Peyer's patch (tissue), 4 donors: Measurements from ENCODE around the gene P3H4. TPM values are rescaled to one million over a fixed set of nuclear protein-coding genes. Genes with fewer than 3 reads are reported as not detected.
A peak's percentile ranks its signal among the peaks of the same experiment; 100 is the strongest.

Experiments
- DNase-seq, 3 donors: peaks; one replicate each; pipeline ENCODE4 v3.0.0-alpha.2; 2017 to 2019
- H3K27ac ChIP-seq, 4 donors: fragments of 200-600 bp; sonication (generic); one replicate each; pipeline ENCODE4 v1.5.1; 2016 to 2019
- H3K27me3 ChIP-seq, 2 donors: fragments of 200-600 bp; sonication (generic); one replicate each; pipeline ENCODE4 v1.5.1; 2019
- H3K36me3 ChIP-seq, 3 donors: fragments of 200-600 bp; sonication (generic); one replicate each; pipeline ENCODE4 v1.5.1; 2016 to 2019
- H3K4me1 ChIP-seq, 4 donors: fragments of 200-600 bp; sonication (generic); one replicate each; pipeline ENCODE4 v1.5.1; 2016 to 2019
- H3K4me3 ChIP-seq, 4 donors: fragments of 200-600 bp; sonication (generic); 1 replicate in 3 of 4; 2 replicates in 1 of 4; pipeline ENCODE4 v1.5.1; 2016 to 2019; ENCODE audit warnings: mild to moderate bottlenecking in 1 of 4
- H3K9me3 ChIP-seq, 4 donors: fragments of 200-600 bp; sonication (generic); one replicate each; pipeline ENCODE4 v1.5.1; 2016 to 2019; ENCODE audit warnings: mild to moderate bottlenecking in 1 of 4
- CTCF ChIP-seq, 6 experiments: fragments of 450-650 bp in 4 of 6; fragments of 200-600 bp in 2 of 6; sonication (generic) in 1 of 6; IDR thresholded peaks; one replicate each; pipeline ENCODE4 v1.5.1; 2017 to 2019; ENCODE audit warnings: antibody characterized with exemption in 6 of 6, mild to moderate bottlenecking in 3 of 6, moderate library complexity in 1 of 6
- POLR2A ChIP-seq, 2 donors: fragments of 450-650 bp; IDR thresholded peaks; one replicate each; pipeline ENCODE4 v1.5.1; 2017; ENCODE audit warnings: antibody characterized with exemption in 2 of 2, mild to moderate bottlenecking in 2 of 2, moderate library complexity in 2 of 2
- total RNA-seq, 4 donors: library from RNA; depleted of rRNA; stranded (reverse); fragments of >200 nt; gene quantifications; one replicate each; pipeline ENCODE4 v1.1.0, GENCODE V29; 2016

P3H4 gene
- total RNA-seq, 4 donors from 2014 or later: 9.5 to 23.1 (median 18.0) TPM

- peaks cover 0 to 69% (median 30%) of the 10 kb centered on the region in 4 donors for H3K4me1 ChIP-seq
- peak in 2 of 3 donors; percentile 94 for DNase-seq
- TF ChIP-seq CTCF (IDR thresholded peaks at IDR 0.05) (peak in 2 of 6 experiments; percentile 9 to 31), POLR2A (IDR thresholded peaks at IDR 0.05) (peak; percentile 46 to 90)
- no peaks in the 10 kb centered on the region for H3K27me3 ChIP-seq
- H3K27ac ChIP-seq: peak overlapping the region; percentile 42 to 100 (median 90)
- H3K36me3 ChIP-seq: peaks cover 0 to 47% (median 3%) of the 10 kb centered on the region in 3 donors
- no peaks in the 10 kb centered on the region for H3K9me3 ChIP-seq
- peak overlapping the region in 2 of 4 donors; percentile 23 to 38 for H3K4me3 ChIP-seq
Measured at GRCh38 chr17:41773190-41773588, 38.6 kb downstream of the P3H4 start.

GRCh38 chr17:41772586-41773189 lies 39.1 kb downstream of the P3H4 start:
- H3K9me3 ChIP-seq: no peaks in the 10 kb centered on the region
- no peaks in the 10 kb centered on the region for H3K27me3 ChIP-seq
- TF ChIP-seq CTCF (IDR thresholded peaks at IDR 0.05) (no peak), POLR2A (IDR thresholded peaks at IDR 0.05) (no peak)
- peak in 2 of 3 donors; percentile 76 for DNase-seq
- peaks cover 0 to 52% (median 3%) of the 10 kb centered on the region in 3 donors for H3K36me3 ChIP-seq
- peak overlapping the region; percentile 42 to 100 (median 89) for H3K27ac ChIP-seq
- peak overlapping the region in 2 of 4 donors; percentile 38 for H3K4me3 ChIP-seq
- H3K4me1 ChIP-seq: peaks cover 0 to 64% (median 29%) of the 10 kb centered on the region in 4 donors

GRCh38 chr17:41772218-41772585 lies 39.5 kb downstream of the P3H4 start:
- TF ChIP-seq CTCF (IDR thresholded peaks at IDR 0.05): no peak
- TF ChIP-seq POLR2A (IDR thresholded peaks at IDR 0.05): peak in 1 of 2 donors; percentile 68
- Histone ChIP-seq H3K4me1 (peaks cover 0 to 59% (median 27%) of the 10 kb centered on the region in 4 donors), H3K27ac (peak overlapping the region in 3 of 4 donors; percentile 81 to 100 (median 97)), H3K27me3 (no peaks in the 10 kb centered on the region), H3K36me3 (peaks cover 0 to 57% (median 3%) of the 10 kb centered on the region in 3 donors), H3K9me3 (no peaks in the 10 kb centered on the region), H3K4me3 (peak overlapping the region in 2 of 4 donors; percentile 38)
- DNase-seq: peak in 2 of 3 donors; percentile 84 to 85

GRCh38 chr17:41771389-41772206 lies 40.2 kb downstream of the P3H4 start:
- Histone ChIP-seq H3K27ac (peak overlapping the region in 3 of 4 donors; percentile 81 to 100 (median 97)), H3K36me3 (peaks cover 0 to 63% (median 3%) of the 10 kb centered on the region in 3 donors), H3K9me3 (no peaks in the 10 kb centered on the region), H3K4me3 (peak overlapping the region in 1 of 4 donors; percentile 38), H3K4me1 (peaks cover 0 to 53% (median 24%) of the 10 kb centered on the region in 4 donors), H3K27me3 (no peaks in the 10 kb centered on the region)
- no peak for DNase-seq
- TF ChIP-seq POLR2A (IDR thresholded peaks at IDR 0.05): no peak
- no peak for TF ChIP-seq CTCF (IDR thresholded peaks at IDR 0.05)

GRCh38 chr17:41769985-41770384 lies 41.8 kb downstream of the P3H4 start:
- H3K4me1 ChIP-seq: peaks cover 0 to 37% (median 14%) of the 10 kb centered on the region in 4 donors
- peak overlapping the region in 1 of 4 donors; percentile 25 for H3K27ac ChIP-seq
- TF ChIP-seq POLR2A (IDR thresholded peaks at IDR 0.05) (no peak), CTCF (IDR thresholded peaks at IDR 0.05) (no peak)
- DNase-seq: no peak
- H3K4me3 ChIP-seq: no peak overlapping the region
- no peaks in the 10 kb centered on the region for H3K27me3 ChIP-seq
- no peaks in the 10 kb centered on the region for H3K9me3 ChIP-seq
- H3K36me3 ChIP-seq: peaks cover 0 to 76% (median 3%) of the 10 kb centered on the region in 3 donors
